ENCODE measurements around the gene RMI1. TPM values are rescaled to one million over a fixed set of nuclear protein-coding genes. Genes with fewer than 3 reads are reported as not detected.

Gene RMI1
- total and polyA plus RNA-seq, 2 of the 8 experiments (the other 6 are each of a cell fraction or from before 2014, with no cell fraction given) = 3.0 to 34.1 TPM

GRCh38 chr9:83956436-83957247, 24.0 kb upstream of the RMI1 start:
- POLR2A ChIA-PET (ENCODE audit: partially characterized antibody) = interaction anchor here (0.6 to 9.2 kb wide), 6 partner anchors 9 to 309 kb away, joined by 3 to 102 read pairs (median 8); partner anchors contain the start of genes HNRNPK and RMI1
- CTCF ChIA-PET (ENCODE audit: partially characterized antibody) = interaction anchor here (0.6 to 1.0 kb wide), 2 partner anchors 20 to 337 kb away, joined by 3 to 4 read pairs; no protein-coding TSS in a partner anchor
- Histone ChIP-seq H2BK5ac (ENCODE audit: low read depth, low read length) (peak overlapping the region; percentile 44; the same call in 1 of the 2 replicates), H4K5ac (ENCODE audit: insufficient read length, low read depth, low read length) (no peak overlapping the region), H3K14ac (ENCODE audit: insufficient read length) (no peak overlapping the region), H3K9ac (replicated peaks in 1 of 4; ENCODE audit: extremely low read depth in 1 of 4, low read depth in 3 of 4, low read length in 3 of 4) (peak overlapping the region in 1 of 4 experiments; percentile 24; a peak in 1 of 7 replicates), H4K8ac (ENCODE audit: extremely low read depth, insufficient read depth, low read length) (peak overlapping the region; percentile 26; the same call in 1 of the 2 replicates), H2AK5ac (ENCODE audit: low read depth, low read length) (0 out of 2 replicates have a peak overlapping the region, but pooled peaks have one; percentile 39), H3K18ac (ENCODE audit: extremely low read depth, low read length) (peak overlapping the region; percentile 60), H3K79me1 (ENCODE audit: low read depth, low read length) (no peaks in the 10 kb centered on the region), H3K27ac (ENCODE audit: low read depth, low read length) (no peak overlapping the region), H3K56ac (replicated peaks; ENCODE audit: insufficient read length, low read depth, low read length) (no peak overlapping the region), H4K20me1 (replicated peaks in 1 of 2; ENCODE audit: control insufficient read depth in 1 of 2, insufficient read depth in 2 of 2, low read length in 2 of 2) (no peaks in the 10 kb centered on the region), H3K23ac (ENCODE audit: insufficient read length) (no peak overlapping the region), H3K4me3 (ENCODE audit: extremely low read depth in 1 of 4, insufficient read depth in 2 of 4, low read depth in 3 of 4, low read length in 4 of 4) (peak overlapping the region; percentile 13 to 50 (median 24); a peak in 6 of 8 replicates), H2BK15ac (ENCODE audit: low read length) (no peak overlapping the region), H3K4ac (replicated peaks; ENCODE audit: insufficient read length, low read depth, low read length) (no peak overlapping the region), H3K27me3 (replicated peaks in 1 of 4; ENCODE audit: control insufficient read depth in 3 of 4, extremely low read depth in 1 of 4, insufficient read depth in 3 of 4, low read length in 3 of 4) (no peaks in the 10 kb centered on the region), H2BK120ac (replicated peaks; ENCODE audit: low read depth, low read length) (no peak overlapping the region), H2BK12ac (ENCODE audit: low read depth, low read length) (no peak overlapping the region), H3K4me1 (replicated peaks in 1 of 4; ENCODE audit: control insufficient read depth in 3 of 4, insufficient read depth in 4 of 4, low read length in 3 of 4) (no peaks in the 10 kb centered on the region), H3K79me2 (ENCODE audit: control insufficient read depth in 1 of 2, insufficient read depth in 2 of 2, low read length in 2 of 2) (no peaks in the 10 kb centered on the region), H2BK20ac (ENCODE audit: low read length) (no peak overlapping the region), H2AFZ (ENCODE audit: low read length) (no peak overlapping the region), H3K23me2 (ENCODE audit: low read depth, low read length) (no peaks in the 10 kb centered on the region), H3K9me3 (ENCODE audit: insufficient read depth in 2 of 2, low read depth in 1 of 2, low read length in 1 of 2) (no peaks in the 10 kb centered on the region), H4K91ac (replicated peaks; ENCODE audit: insufficient read length, low read length) (no peak overlapping the region), H3K36me3 (ENCODE audit: control insufficient read depth in 2 of 4, insufficient read depth in 4 of 4, low read length in 3 of 4) (no peaks in the 10 kb centered on the region), H3K4me2 (ENCODE audit: insufficient read depth in 1 of 2, low read depth in 2 of 2, low read length in 2 of 2) (peak overlapping the region; percentile 25 to 31)
- DNase-seq (ENCODE audit: low read depth in 1 of 2, low spot score in 2 of 2) (no peak), FAIRE-seq (no peak)
- TF ChIP-seq E2F6 (IDR thresholded peaks at IDR 0.05) = 0 out of 2 replicates have a peak, but pooled peaks have one; percentile 31
- TF ChIP-seq SP1 (IDR thresholded peaks at IDR 0.05; ENCODE audit: low read depth, low read length) = no peak
- no peak for TF ChIP-seq EZH2 (IDR thresholded peaks at IDR 0.05; ENCODE audit: low read depth, low read length, severe bottlenecking)
- peak; percentile 24; the same call in 1 of the 2 replicates for TF ChIP-seq TAF1 (IDR thresholded peaks at IDR 0.05; ENCODE audit: low read depth, low read length)
- TF ChIP-seq PHF8 (conservative IDR thresholded peaks at IDR 0.05; ENCODE audit: low read depth, low read length) = 0 out of 2 replicates have a peak, but pooled peaks have one; percentile 33
- peak; percentile 68; the same call in 1 of the 2 replicates for TF ChIP-seq GABPA (IDR thresholded peaks at IDR 0.05; ENCODE audit: borderline replicate concordance, insufficient read depth, low read length)
- WGBS, 2 experiments (ENCODE audit: extremely low coverage in 1 of 2, insufficient coverage in 1 of 2, insufficient read length in 1 of 2, insufficient replicate concordance in 2 of 2, low coverage in 1 of 2, low lambda C conversion rate in 2 of 2, missing lambda C conversion rate in 1 of 2) = 80% methylated on average over 49 of the region's 57 CpGs; no CpG with 5 or more reads in 1 of the 2 experiments
